K562 (cell line): ENCODE data around the gene UMAD1. TPM values are rescaled to one million over a fixed set of nuclear protein-coding genes. Genes with fewer than 3 reads are reported as not detected.

Experiments used
- ATAC-seq: fragments of 200-7000 bp; cut with Tn5 transposase; 3 replicates; pipeline ENCODE4 v1.9.1; 2020; ENCODE audit warnings: moderate library complexity
- BruUV-seq: library from RNA; stranded (reverse); fragments of 400-500 nt; replicated peaks from 2 replicates; lab custom pipeline; 2021; lab: Mats Ljungman, UMichigan
- CTCF ChIA-PET: fragments of 300-600 bp; formaldehyde crosslinking; extraction: SDS; loops from one replicate; lab custom pipeline; 2021; ENCODE audit warnings: low intra/inter-chr PET ratio; lab: Yijun Ruan, JAX
- POLR2A ChIA-PET: fragments of 300-600, 350-650 bp; sonication (Branson Sonifier 250); formaldehyde crosslinking; extraction: SDS; loops from one replicate; lab custom pipeline; 2021; ENCODE audit warnings: antibody characterized with exemption, inconsistent platforms; lab: Yijun Ruan, JAX
- DNase-seq, 4 experiments: peaks; one replicate each; pipeline versions ENCODE4 v3.0.0 to v3.0.0-alpha.2; 2011 to 2018; ENCODE audit warnings: low spot score in 3 of 4, mixed read lengths in 3 of 4; ENCODE audit errors: extremely low read depth in 1 of 4
- FAIRE-seq: peaks from 2 replicates; lab custom pipeline; 2011; peaks lifted over from hg19 to GRCh38; lab: Jason Lieb, UNC
- H2AFZ ChIP-seq: 2 replicates; pipeline ENCODE4 v1.6.0; 2011; ENCODE audit warnings: low read depth, low read length, control low read depth, inconsistent platforms
- H3K27ac ChIP-seq: fragments of 200-600 bp; 3 replicates; pipeline ENCODE4 v1.8.0; 2011; ENCODE audit warnings: low read depth, mild to moderate bottlenecking, control low read depth, inconsistent platforms, low read length, moderate library complexity, mixed read lengths; ENCODE audit errors: extremely low read depth
- H3K27me3 ChIP-seq, 2 experiments: fragments of 300-600 bp in 1 of 2; 2 replicates in 1 of 2; 3 replicates in 1 of 2; pipeline versions ENCODE4 v1.6.0 to v1.8.0; 2011; ENCODE audit warnings: inconsistent platforms in 2 of 2, low read length in 2 of 2, mild to moderate bottlenecking in 1 of 2, mixed read lengths in 1 of 2, moderate library complexity in 1 of 2; ENCODE audit not compliant: control insufficient read depth in 2 of 2, insufficient read depth in 2 of 2
- H3K36me3 ChIP-seq: fragments of 300-600 bp; 3 replicates; pipeline ENCODE4 v1.8.0; 2011; ENCODE audit warnings: mild to moderate bottlenecking, low read length, inconsistent platforms; ENCODE audit not compliant: control insufficient read depth, insufficient read depth
- H3K4me1 ChIP-seq, 2 experiments: fragments of 200-600 bp in 1 of 2; replicated peaks in 1 of 2; 2 replicates in 1 of 2; 3 replicates in 1 of 2; pipeline versions ENCODE4 v1.5.1 to v1.8.0; 2011; ENCODE audit warnings: inconsistent platforms in 2 of 2, low read length in 2 of 2, mild to moderate bottlenecking in 1 of 2, mixed read lengths in 1 of 2, moderate library complexity in 1 of 2; ENCODE audit not compliant: control insufficient read depth in 2 of 2, insufficient read depth in 2 of 2
- H3K4me2 ChIP-seq: 2 replicates; pipeline ENCODE4 v1.6.1; 2011; ENCODE audit warnings: low read length, control low read depth, inconsistent platforms, mixed read lengths; ENCODE audit not compliant: insufficient read depth
- H3K4me3 ChIP-seq: fragments of 200-600 bp; sonication (generic), shearing (Covaris generic); 2 replicates; pipeline ENCODE4 v1.5.1; 2016; ENCODE audit warnings: control low read depth, inconsistent platforms
- H3K79me2 ChIP-seq: fragments of 200-600 bp; 3 replicates; pipeline ENCODE4 v1.8.0; 2011; ENCODE audit warnings: low read length, inconsistent platforms; ENCODE audit not compliant: control insufficient read depth, insufficient read depth
- H3K9ac ChIP-seq, 2 experiments: 2 replicates each; pipeline versions ENCODE4 v1.6.0 to v1.6.1; 2011; ENCODE audit warnings: low read depth in 2 of 2, low read length in 2 of 2, control low read depth in 1 of 2, inconsistent platforms in 1 of 2, mild to moderate bottlenecking in 1 of 2, mixed read lengths in 1 of 2; ENCODE audit not compliant: insufficient read depth in 1 of 2
- H3K9me1 ChIP-seq: one replicate; pipeline ENCODE4 v1.6.0; 2011; ENCODE audit warnings: inconsistent platforms, mild to moderate bottlenecking, low read length, moderate library complexity; ENCODE audit not compliant: control insufficient read depth, insufficient read depth
- H3K9me3 ChIP-seq: replicated peaks from 2 replicates; pipeline ENCODE4 v1.5.1; 2011; ENCODE audit warnings: low read depth, low read length, inconsistent platforms; ENCODE audit not compliant: control insufficient read depth, insufficient read depth
- H4K20me1 ChIP-seq: replicated peaks from 2 replicates; pipeline ENCODE4 v1.6.1; 2011; ENCODE audit warnings: low read length, inconsistent platforms, mixed read lengths; ENCODE audit not compliant: control insufficient read depth, insufficient read depth
- CBFA2T3 ChIP-seq: fragments of 450-650 bp; IDR thresholded peaks from 2 replicates; pipeline ENCODE4 v1.6.1; 2017
- CREB3 ChIP-seq: fragments of 450-650 bp; conservative IDR thresholded peaks from 2 replicates; pipeline ENCODE4 v1.6.1; 2016; ENCODE audit warnings: missing genetic modification characterization, low read depth, mild to moderate bottlenecking, missing compliant biosample characterization, moderate library complexity
- NFIC ChIP-seq: fragments of 450-650 bp; IDR thresholded peaks from 2 replicates; pipeline ENCODE4 v1.6.1; 2017; ENCODE audit warnings: mild to moderate bottlenecking, inconsistent platforms
- POLR3G ChIP-seq: IDR thresholded peaks from 2 replicates; pipeline ENCODE4 v1.6.1; 2011; ENCODE audit not compliant: insufficient read length, insufficient replicate concordance; ENCODE audit errors: extremely low read depth
- RERE ChIP-seq: sonication (generic); formaldehyde crosslinking; IDR thresholded peaks from 2 replicates; pipeline ENCODE4 v1.8.0; 2023; ENCODE audit warnings: missing genetic modification reagents, mild to moderate bottlenecking, borderline replicate concordance
- TARDBP ChIP-seq: fragments of 450-650 bp; IDR thresholded peaks from 2 replicates; pipeline ENCODE4 v1.6.1; 2016
- ZBTB9 ChIP-seq: fragments of 450-650 bp; formaldehyde crosslinking; IDR thresholded peaks from 2 replicates; pipeline ENCODE4 v1.4.0; 2020; ENCODE audit warnings: mild to moderate bottlenecking, moderate library complexity
- ZNF589 ChIP-seq: fragments of 200-800 bp; sonication (Bioruptor generic); IDR thresholded peaks from 2 replicates; pipeline ENCODE4 v1.6.1; 2016; ENCODE audit warnings: low read depth, missing genetic modification characterization, missing compliant biosample characterization
- ZNF76 ChIP-seq: fragments of 250-450 bp; sonication (Bioruptor Pico); IDR thresholded peaks from 2 replicates; pipeline ENCODE4 v1.4.0; 2020; ENCODE audit warnings: mild to moderate bottlenecking, moderate library complexity, borderline replicate concordance
- WGBS: fragments of 100-300 bp; shearing (Covaris generic); methylation state at CpG from one replicate; pipeline ENCODE4 v1.1.6; 2016; ENCODE audit warnings: low coverage, mixed read lengths; ENCODE audit not compliant: insufficient coverage; ENCODE audit errors: missing lambda C conversion rate; 5-methylcytosine and 5-hydroxymethylcytosine counted together
- in situ Hi-C: fragments of 300-500 bp; cut with MboI; formaldehyde crosslinking; loops from 4 replicates; pipeline ENCODE4 v1.15.0; 2018; ENCODE audit warnings: inconsistent platforms, mixed read lengths
- intact Hi-C: fragments of 100-400 bp; cut with micrococcal nuclease; formaldehyde crosslinking; loops from 2 replicates; pipeline ENCODE4 v1.14.2; 2022
- polyA plus RNA-seq, 8 experiments: library from polyadenylated mRNA; depleted of rRNA in 4 of 8; stranded (reverse) in 5 of 8; unstranded in 3 of 8; fragments of >200 nt; fragmentation: Nextera tagmentation in 2 of 8; fragmentation: Illumina TruSeq in 1 of 8; extraction: Ambion mirVana in 2 of 8; extraction: Trizol in 1 of 8; gene quantifications; 2 replicates each; pipeline versions ENCODE4 v1.2.1 to v1.2.3, GENCODE V29; 2011 to 2014; ENCODE audit warnings: inconsistent platforms in 1 of 8, missing spikeins in 1 of 8
- total RNA-seq, 7 experiments: library from RNA; depleted of rRNA in 6 of 7; stranded (reverse); fragments of >200 nt in 6 of 7; fragmentation: Illumina TruSeq in 2 of 7; extraction: Trizol in 2 of 7; gene quantifications; 2 replicates each; pipeline versions ENCODE4 v1.2.1 to v1.2.3, GENCODE V29; 2011 to 2021; ENCODE audit warnings: low replicate concordance in 1 of 7
- TF ChIP-seq, protein P1 (sequence below), 2 experiments: IDR thresholded peaks in 1 of 2; conservative IDR thresholded peaks in 1 of 2; 2 replicates each; pipeline ENCODE4 v1.6.1; 2016; ENCODE audit warnings: low read depth in 2 of 2, mild to moderate bottlenecking in 1 of 2, missing compliant biosample characterization in 1 of 2, missing genetic modification characterization in 1 of 2, moderate library complexity in 1 of 2

UMAD1 gene
- total and polyA plus RNA-seq, 9 of the 15 experiments (the other 6 are each of a cell fraction or from before 2014, with no cell fraction given), result 9.0 to 26.7 (median 13.3) TPM

DNA sequence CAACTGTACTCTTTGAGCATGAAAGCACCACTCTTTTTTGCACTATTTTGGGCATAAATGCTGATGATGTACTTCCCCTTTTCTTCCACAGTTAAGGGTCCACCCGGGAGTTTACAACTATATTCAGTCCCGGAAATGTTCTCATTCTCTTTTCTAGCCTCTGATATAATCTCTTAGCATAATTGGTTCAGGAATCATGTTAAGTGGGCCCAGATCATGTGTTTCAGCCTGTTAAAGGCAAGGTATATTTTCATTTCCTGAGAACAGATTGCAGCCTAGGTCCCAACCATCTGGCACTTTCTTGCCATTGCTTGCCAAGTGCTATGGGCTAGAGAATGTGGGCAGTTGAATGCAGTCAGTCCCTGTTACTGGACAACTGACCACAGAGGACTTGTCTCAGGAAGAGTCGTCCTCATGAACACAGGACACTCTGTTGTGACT is 216.6 kb downstream of the UMAD1 start (continued):
- TF ChIP-seq, protein P1, sequence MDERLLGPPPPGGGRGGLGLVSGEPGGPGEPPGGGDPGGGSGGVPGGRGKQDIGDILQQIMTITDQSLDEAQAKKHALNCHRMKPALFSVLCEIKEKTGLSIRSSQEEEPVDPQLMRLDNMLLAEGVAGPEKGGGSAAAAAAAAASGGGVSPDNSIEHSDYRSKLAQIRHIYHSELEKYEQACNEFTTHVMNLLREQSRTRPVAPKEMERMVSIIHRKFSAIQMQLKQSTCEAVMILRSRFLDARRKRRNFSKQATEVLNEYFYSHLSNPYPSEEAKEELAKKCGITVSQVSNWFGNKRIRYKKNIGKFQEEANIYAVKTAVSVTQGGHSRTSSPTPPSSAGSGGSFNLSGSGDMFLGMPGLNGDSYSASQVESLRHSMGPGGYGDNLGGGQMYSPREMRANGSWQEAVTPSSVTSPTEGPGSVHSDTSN (CRISPR knock-in tag; IDR thresholded peaks at IDR 0.05; ENCODE audit: low read depth), result no peak
- TF ChIP-seq, protein P1 (tag; conservative IDR thresholded peaks at IDR 0.05; ENCODE audit: low read depth), result no peak
- no peak for TF ChIP-seq TARDBP
- TF ChIP-seq, all 486 proteins: peak for 0

GRCh38 chr7:7858559-7858958 is 218.0 kb downstream of the UMAD1 start:
- Histone ChIP-seq H3K9me1 (no peaks in the 10 kb centered on the region), H3K4me2 (no peak overlapping the region), H3K9ac (no peak overlapping the region), H2AFZ (no peak overlapping the region), H3K27ac (no peak overlapping the region), H3K9me3 (peaks cover 5% of the 10 kb centered on the region), H3K79me2 (no peaks in the 10 kb centered on the region), H3K4me1 (no peaks in the 10 kb centered on the region), H3K4me3 (no peak overlapping the region), H3K36me3 (no peaks in the 10 kb centered on the region), H4K20me1 (no peaks in the 10 kb centered on the region), H3K27me3 (no peaks in the 10 kb centered on the region)
- ChIA-PET POLR2A (interaction anchor here (1.5 kb wide), 1 partner anchor 18 kb away, joined by 4 read pairs; no protein-coding TSS in a partner anchor), CTCF (no interaction called here)
- ATAC-seq (no peak), DNase-seq (no peak), FAIRE-seq (peak; percentile 32)
- intact Hi-C loops, result no loop called here
- WGBS, result 46% methylated on average over 4 of the region's 4 CpGs
- in situ Hi-C loops, result no loop called here
- BruUV-seq, result no TSS peak
- TF ChIP-seq ZBTB9, result no peak
- TF ChIP-seq ZNF76 (CRISPR knock-in tag), result no peak
- TF ChIP-seq RERE (CRISPR knock-in tag), result no peak
- no peak for TF ChIP-seq CBFA2T3
- no peak for TF ChIP-seq POLR3G
- no peak for TF ChIP-seq ZNF589
- no peak for TF ChIP-seq CREB3 (tag)
- no peak for TF ChIP-seq NFIC
